ENCODE results near the gene ELL2. TPM values are rescaled to one million over a fixed set of nuclear protein-coding genes. Genes with fewer than 3 reads are reported as not detected.
A peak's percentile ranks its signal among the peaks of the same experiment; 100 is the strongest.

The ELL2 gene
- total and polyA plus RNA-seq, 2 of the 13 experiments (the other 11 are each of a cell fraction or from before 2014, with no cell fraction given): 78.9 to 97.1 TPM

GRCh38 chr5:95842854-95843544, 118.7 kb downstream of the ELL2 start (continued):
- TF ChIP-seq FOXM1 (CRISPR knock-in tag; IDR thresholded peaks at IDR 0.05) (no peak), ZNF232 (CRISPR knock-in tag; IDR thresholded peaks at IDR 0.05; ENCODE audit: borderline replicate concordance) (peak; percentile 16; the same call in 1 of the 2 replicates), MATR3 (CRISPR knock-in tag; IDR thresholded peaks at IDR 0.05) (no peak), ZNF407 (CRISPR knock-in tag; IDR thresholded peaks at IDR 0.05; ENCODE audit: not compliant biosample characterization) (no peak), ZNF770 (CRISPR knock-in tag; IDR thresholded peaks at IDR 0.05) (peak; percentile 71), RXRA (CRISPR knock-in tag; IDR thresholded peaks at IDR 0.05) (no peak; the same call in 1 of the 2 replicates), MXD3 (CRISPR knock-in tag; IDR thresholded peaks at IDR 0.05) (no peak), WIZ (CRISPR knock-in tag; IDR thresholded peaks at IDR 0.05) (no peak), ZNF746 (CRISPR knock-in tag; IDR thresholded peaks at IDR 0.05) (no peak), ZSCAN12 (CRISPR knock-in tag; IDR thresholded peaks at IDR 0.05) (no peak), CCDC6 (CRISPR knock-in tag; IDR thresholded peaks at IDR 0.05) (no peak), ZNF101 (CRISPR knock-in tag; IDR thresholded peaks at IDR 0.05; ENCODE audit: borderline replicate concordance, low read depth) (no peak), ZNF280D (CRISPR knock-in tag; IDR thresholded peaks at IDR 0.05) (no peak), KLF11 (CRISPR knock-in tag; IDR thresholded peaks at IDR 0.05) (no peak)

Measured in HepG2 (cell line).